H1 (cell line): ENCODE measurements around the gene PTPRC. TPM values are rescaled to one million over a fixed set of nuclear protein-coding genes. Genes with fewer than 3 reads are reported as not detected.

ENCODE experiments used
- CTCF ChIA-PET: fragments of 300-600 bp; sonication (Branson Sonifier 250); formaldehyde crosslinking; loops from one replicate; lab custom pipeline; 2021; ENCODE audit not compliant: partially characterized antibody; lab: Charles Lee
- POLR2A ChIA-PET: fragments of 300-600 bp; sonication (Branson Sonifier 250); formaldehyde crosslinking; loops from one replicate; lab custom pipeline; 2021; ENCODE audit warnings: inconsistent platforms; ENCODE audit not compliant: partially characterized antibody; lab: Charles Lee
- DNase-seq, 2 experiments: peaks; one replicate each; pipeline versions ENCODE4 v3.0.0 to v3.0.0-alpha.2; 2010 to 2022; ENCODE audit warnings: low spot score in 2 of 2, low read depth in 1 of 2, mixed read lengths in 1 of 2
- FAIRE-seq: peaks from 2 replicates; lab custom pipeline; 2011; peaks lifted over from hg19 to GRCh38; lab: Jason Lieb, UNC
- H2AFZ ChIP-seq: 2 replicates; pipeline ENCODE4 v1.8.1; 2012; ENCODE audit warnings: low read length, inconsistent platforms
- H2AK5ac ChIP-seq: 2 replicates; pipeline ENCODE4 v1.6.1; 2013; ENCODE audit warnings: low read depth, low read length
- H2BK120ac ChIP-seq: replicated peaks from 2 replicates; pipeline ENCODE3; 2013; ENCODE audit warnings: low read depth, low read length, inconsistent platforms
- H2BK12ac ChIP-seq: 2 replicates; pipeline ENCODE4 v1.6.1; 2013; ENCODE audit warnings: low read depth, low read length
- H2BK15ac ChIP-seq: 2 replicates; pipeline ENCODE4 v1.6.1; 2013; ENCODE audit warnings: low read length
- H2BK20ac ChIP-seq: 2 replicates; pipeline ENCODE4 v1.6.1; 2013; ENCODE audit warnings: low read length
- H2BK5ac ChIP-seq: 2 replicates; pipeline ENCODE4 v1.6.1; 2013; ENCODE audit warnings: low read depth, low read length
- H3K14ac ChIP-seq: 2 replicates; pipeline ENCODE4 v1.6.1; 2013; ENCODE audit warnings: inconsistent platforms; ENCODE audit not compliant: insufficient read length
- H3K18ac ChIP-seq: 2 replicates; pipeline ENCODE4 v1.6.1; 2013; ENCODE audit warnings: low read length; ENCODE audit errors: extremely low read depth
- H3K23ac ChIP-seq: 2 replicates; pipeline ENCODE4 v1.6.1; 2013; ENCODE audit warnings: inconsistent platforms; ENCODE audit not compliant: insufficient read length
- H3K23me2 ChIP-seq: 2 replicates; pipeline ENCODE4 v1.6.1; 2013; ENCODE audit warnings: low read depth, low read length
- H3K27ac ChIP-seq: 2 replicates; pipeline ENCODE4 v1.6.1; 2011; ENCODE audit warnings: low read depth, low read length, inconsistent platforms
- H3K27me3 ChIP-seq, 4 experiments: replicated peaks in 1 of 4; 1 replicate in 1 of 4; 2 replicates in 3 of 4; pipeline versions ENCODE4 v1.6.1 to v1.8.1; 2011 to 2013; ENCODE audit warnings: low read length in 3 of 4, mild to moderate bottlenecking in 3 of 4, inconsistent platforms in 2 of 4, mixed read lengths in 2 of 4, moderate library complexity in 1 of 4; ENCODE audit not compliant: control insufficient read depth in 3 of 4, insufficient read depth in 3 of 4; ENCODE audit errors: extremely low read depth in 1 of 4
- H3K36me3 ChIP-seq, 4 experiments: 2 replicates each; pipeline versions ENCODE4 v1.6.1 to v1.8.1; 2011 to 2013; ENCODE audit warnings: mild to moderate bottlenecking in 4 of 4, low read length in 3 of 4, moderate library complexity in 2 of 4, control low read depth in 1 of 4, inconsistent platforms in 1 of 4; ENCODE audit not compliant: insufficient read depth in 4 of 4, control insufficient read depth in 2 of 4
- H3K4ac ChIP-seq: replicated peaks from 2 replicates; pipeline ENCODE3; 2013; ENCODE audit warnings: low read length, low read depth, mixed read lengths, inconsistent platforms; ENCODE audit not compliant: insufficient read length
- H3K4me1 ChIP-seq, 4 experiments: replicated peaks in 1 of 4; 1 replicate in 1 of 4; 2 replicates in 3 of 4; pipeline versions ENCODE4 v1.6.1 to v1.8.1; 2011 to 2013; ENCODE audit warnings: low read length in 3 of 4, inconsistent platforms in 2 of 4, mixed read lengths in 1 of 4; ENCODE audit not compliant: insufficient read depth in 4 of 4, control insufficient read depth in 3 of 4
- H3K4me2 ChIP-seq, 2 experiments: 2 replicates each; pipeline versions ENCODE4 v1.6.1 to v1.8.1; 2011 to 2013; ENCODE audit warnings: low read depth in 2 of 2, low read length in 2 of 2, control low read depth in 1 of 2, inconsistent platforms in 1 of 2, mild to moderate bottlenecking in 1 of 2; ENCODE audit not compliant: insufficient read depth in 1 of 2
- H3K4me3 ChIP-seq, 4 experiments: fragments of 200-600, 300-600 bp in 1 of 4; sonication (generic), shearing (Covaris generic), sonication (Bioruptor Twin) in 1 of 4; 2 replicates each; pipeline versions ENCODE4 v1.5.1 to v1.8.1; 2011 to 2016; ENCODE audit warnings: low read length in 4 of 4, low read depth in 3 of 4, control low read depth in 2 of 4, inconsistent platforms in 2 of 4, mild to moderate bottlenecking in 2 of 4, mixed read lengths in 1 of 4, moderate library complexity in 1 of 4; ENCODE audit not compliant: insufficient read depth in 2 of 4; ENCODE audit errors: extremely low read depth in 1 of 4
- H3K56ac ChIP-seq: replicated peaks from 2 replicates; pipeline ENCODE3; 2013; ENCODE audit warnings: low read depth, mild to moderate bottlenecking, mixed read lengths, low read length, inconsistent platforms; ENCODE audit not compliant: insufficient read length
- H3K79me1 ChIP-seq: 2 replicates; pipeline ENCODE4 v1.6.1; 2013; ENCODE audit warnings: low read depth, low read length, control low read depth
- H3K79me2 ChIP-seq, 2 experiments: 2 replicates each; pipeline versions ENCODE4 v1.6.1 to v1.8.1; 2012 to 2013; ENCODE audit warnings: low read length in 2 of 2, mild to moderate bottlenecking in 2 of 2, inconsistent platforms in 1 of 2; ENCODE audit not compliant: insufficient read depth in 2 of 2, control insufficient read depth in 1 of 2
- H3K9ac ChIP-seq, 4 experiments: replicated peaks in 1 of 4; 1 replicate in 1 of 4; 2 replicates in 3 of 4; pipeline versions ENCODE4 v1.6.1 to v1.8.1; 2011 to 2013; ENCODE audit warnings: low read depth in 3 of 4, low read length in 3 of 4, control low read depth in 2 of 4, mild to moderate bottlenecking in 2 of 4, moderate library complexity in 2 of 4, inconsistent platforms in 1 of 4; ENCODE audit errors: extremely low read depth in 1 of 4
- H3K9me3 ChIP-seq, 2 experiments: 2 replicates each; pipeline versions ENCODE4 v1.6.1 to v1.8.1; 2012 to 2013; ENCODE audit warnings: mild to moderate bottlenecking in 2 of 2, moderate library complexity in 2 of 2, control low read depth in 1 of 2, inconsistent platforms in 1 of 2, low read depth in 1 of 2, low read length in 1 of 2, mixed read lengths in 1 of 2; ENCODE audit not compliant: insufficient read depth in 2 of 2
- H4K20me1 ChIP-seq, 2 experiments: replicated peaks in 1 of 2; 2 replicates each; pipeline versions ENCODE3 to v1.8.1; 2011 to 2013; ENCODE audit warnings: inconsistent platforms in 2 of 2, low read length in 2 of 2, mild to moderate bottlenecking in 1 of 2; ENCODE audit not compliant: insufficient read depth in 2 of 2, control insufficient read depth in 1 of 2
- H4K5ac ChIP-seq: 2 replicates; pipeline ENCODE4 v1.6.1; 2013; ENCODE audit warnings: low read length, low read depth, mixed read lengths, inconsistent platforms; ENCODE audit not compliant: insufficient read length
- H4K8ac ChIP-seq: 2 replicates; pipeline ENCODE4 v1.8.0; 2013; ENCODE audit warnings: mild to moderate bottlenecking, moderate library complexity, low read length, inconsistent platforms; ENCODE audit not compliant: insufficient read depth; ENCODE audit errors: extremely low read depth
- H4K91ac ChIP-seq: replicated peaks from 2 replicates; pipeline ENCODE3; 2013; ENCODE audit warnings: low read length, mixed read lengths, inconsistent platforms; ENCODE audit not compliant: insufficient read length
- BRCA1 ChIP-seq: IDR thresholded peaks from 2 replicates; pipeline ENCODE4 v1.6.1; 2012; ENCODE audit warnings: low read depth, low read length, improper control_type of control experiment
- CTBP2 ChIP-seq: IDR thresholded peaks from 2 replicates; pipeline ENCODE4 v1.7.0; 2011; ENCODE audit warnings: borderline replicate concordance, mild to moderate bottlenecking, moderate library complexity, mixed read lengths, low read length; ENCODE audit not compliant: insufficient read depth, insufficient read length
- KDM5A ChIP-seq: fragments of 200-600 bp; IDR thresholded peaks from 2 replicates; pipeline ENCODE4 v1.7.1; 2012; ENCODE audit warnings: mild to moderate bottlenecking, low read length, inconsistent platforms, mixed read lengths
- MAFK ChIP-seq: IDR thresholded peaks from 2 replicates; pipeline ENCODE4 v1.6.1; 2012; ENCODE audit warnings: low read depth, mild to moderate bottlenecking, improper control_type of control experiment, low read length
- RAD21 ChIP-seq, 2 experiments: IDR thresholded peaks in 1 of 2; conservative IDR thresholded peaks in 1 of 2; 2 replicates each; pipeline ENCODE4 v1.6.1; 2011; ENCODE audit warnings: low read depth in 2 of 2, low read length in 2 of 2, improper control_type of control experiment in 1 of 2, inconsistent platforms in 1 of 2, mild to moderate bottlenecking in 1 of 2, moderate library complexity in 1 of 2
- SIRT6 ChIP-seq: IDR thresholded peaks from one replicate; pipeline ENCODE4 v1.7.1; 2012; ENCODE audit warnings: low read length, inconsistent platforms
- USF2 ChIP-seq: IDR thresholded peaks from 2 replicates; pipeline ENCODE4 v1.6.1; 2011; ENCODE audit warnings: low read length, improper control_type of control experiment
- WGBS, 2 experiments: shearing (Covaris generic) in 1 of 2; methylation state at CpG; one replicate each; pipeline versions ENCODE4 v1.1.6 to v1.1.7; 2013 to 2015; ENCODE audit warnings: low lambda C conversion rate in 2 of 2, mixed read lengths in 2 of 2, inconsistent platforms in 1 of 2, low coverage in 1 of 2, missing lambda C conversion rate in 1 of 2; ENCODE audit not compliant: insufficient replicate concordance in 2 of 2, insufficient coverage in 1 of 2, insufficient read length in 1 of 2; ENCODE audit errors: extremely low coverage in 1 of 2, missing lambda C conversion rate in 1 of 2; 5-methylcytosine and 5-hydroxymethylcytosine counted together
- polyA plus RNA-seq, 7 experiments: library from polyadenylated mRNA; depleted of rRNA in 3 of 7; stranded (reverse) in 5 of 7; unstranded in 2 of 7; fragments of >200 nt in 5 of 7; fragments of 200-250 nt in 2 of 7; gene quantifications; 1 replicate in 5 of 7; 2 replicates in 1 of 7; 4 replicates in 1 of 7; pipeline versions ENCODE4 v1.2.1 to v1.2.3, GENCODE V29; 2011 to 2013; ENCODE audit warnings: missing spikeins in 2 of 7, mixed read lengths in 2 of 7
- total RNA-seq: library from RNA; stranded (reverse); fragmentation: NEBNext Ultra II Directional; extraction: Animal tissue kit (Norgen Biotek cat#: 25700); gene quantifications from 2 replicates; pipeline ENCODE4 v1.2.1, GENCODE V29; 2021

The PTPRC gene
- total and polyA plus RNA-seq, 2 of the 8 experiments (the other 6 are each of a cell fraction or from before 2014, with no cell fraction given): 0.05 TPM; not detected in 1

DNA sequence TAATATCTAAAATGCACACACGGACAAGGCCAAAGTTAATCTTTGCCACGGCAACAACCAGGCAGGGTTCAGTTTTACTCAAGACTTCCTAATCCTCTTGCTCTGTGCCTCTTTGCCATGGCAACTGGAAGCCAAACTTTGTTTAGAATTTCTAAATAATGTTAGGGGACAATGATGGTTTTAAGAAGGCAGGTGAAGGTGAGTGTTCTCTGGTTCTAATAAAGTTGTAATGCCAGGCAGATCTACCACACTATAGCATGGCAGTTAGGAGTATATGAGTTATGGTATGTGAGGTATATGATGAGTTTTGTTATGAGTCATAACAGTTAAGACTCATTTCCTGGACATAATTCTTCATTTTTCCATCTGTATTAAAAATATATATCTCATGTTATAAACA, 2.7 kb downstream of the PTPRC start:
- Histone ChIP-seq H4K8ac (no peak overlapping the region), H2BK20ac (no peak overlapping the region), H2BK120ac (no peak overlapping the region), H3K36me3 (no peaks in the 10 kb centered on the region), H2BK12ac (no peak overlapping the region), H3K27ac (no peak overlapping the region), H4K20me1 (no peaks in the 10 kb centered on the region), H4K5ac (no peak overlapping the region), H2AK5ac (no peak overlapping the region), H3K4me2 (no peak overlapping the region), H3K56ac (no peak overlapping the region), H3K4ac (no peak overlapping the region), H3K18ac (no peak overlapping the region), H3K4me3 (no peak overlapping the region), H2BK5ac (no peak overlapping the region), H3K9ac (no peak overlapping the region), H3K79me2 (no peaks in the 10 kb centered on the region), H3K4me1 (no peaks in the 10 kb centered on the region), H3K27me3 (no peaks in the 10 kb centered on the region), H2BK15ac (no peak overlapping the region), H3K23me2 (no peaks in the 10 kb centered on the region), H3K9me3 (no peaks in the 10 kb centered on the region), H4K91ac (no peak overlapping the region), H3K14ac (no peak overlapping the region), H3K79me1 (no peaks in the 10 kb centered on the region), H3K23ac (no peak overlapping the region), H2AFZ (no peak overlapping the region)
- 89% methylated on average over 2 of the region's 2 CpGs; no CpG with 5 or more reads in 1 of the 2 experiments for WGBS, 2 experiments
- TF ChIP-seq MAFK (no peak), RAD21 (IDR thresholded peaks at IDR 0.05 in 1 of 2, conservative IDR thresholded peaks at IDR 0.05 in 1 of 2; ENCODE audit: low read depth in 2 of 2, low read length in 2 of 2) (no peak), BRCA1 (no peak), KDM5A (no peak), CTBP2 (no peak), SIRT6 (no peak), USF2 (no peak)
- CTCF ChIA-PET: no interaction called here
- POLR2A ChIA-PET: no interaction called here
- FAIRE-seq (no peak), DNase-seq (no peak)
